GM20000 (cell line): ENCODE data around the gene WWOX.

Experiments used
- DNase-seq: peaks from one replicate; pipeline ENCODE4 v3.0.0; 2012; ENCODE audit warnings: low spot score
- CTCF ChIP-seq: IDR thresholded peaks from 2 replicates; pipeline ENCODE4 v1.5.1; 2012; ENCODE audit warnings: mild to moderate bottlenecking, control low read depth; ENCODE audit errors: extremely low read depth, missing control alignments

Gene WWOX

GRCh38 chr16:79165506-79165905 is 1066.1 kb downstream of the WWOX start:
- TF ChIP-seq CTCF: no peak
- no peak for DNase-seq

GRCh38 chr16:79167893-79168292 is 1068.4 kb downstream of the WWOX start:
- TF ChIP-seq CTCF: no peak
- DNase-seq: no peak

GRCh38 chr16:79168321-79168720 is 1068.9 kb downstream of the WWOX start:
- DNase-seq: no peak

GRCh38 chr16:79169239-79169638 is 1069.8 kb downstream of the WWOX start:
- TF ChIP-seq CTCF: no peak
- no peak for DNase-seq

More at GRCh38 chr16:79168321-79168720, 1068.9 kb downstream of the WWOX start:
- no peak for TF ChIP-seq CTCF

- TF ChIP-seq CTCF: no peak
- no peak for DNase-seq
Observed at GRCh38 chr16:79170555-79171246, 1071.2 kb downstream of the WWOX start.

- DNase-seq: no peak
- TF ChIP-seq CTCF: no peak
Observed at GRCh38 chr16:79171504-79171903, 1072.0 kb downstream of the WWOX start.

GRCh38 chr16:79171931-79172705 is 1072.7 kb downstream of the WWOX start:
- TF ChIP-seq CTCF: no peak
- no peak for DNase-seq
